ENCODE results near the gene MYO6.

Gene MYO6

DNA sequence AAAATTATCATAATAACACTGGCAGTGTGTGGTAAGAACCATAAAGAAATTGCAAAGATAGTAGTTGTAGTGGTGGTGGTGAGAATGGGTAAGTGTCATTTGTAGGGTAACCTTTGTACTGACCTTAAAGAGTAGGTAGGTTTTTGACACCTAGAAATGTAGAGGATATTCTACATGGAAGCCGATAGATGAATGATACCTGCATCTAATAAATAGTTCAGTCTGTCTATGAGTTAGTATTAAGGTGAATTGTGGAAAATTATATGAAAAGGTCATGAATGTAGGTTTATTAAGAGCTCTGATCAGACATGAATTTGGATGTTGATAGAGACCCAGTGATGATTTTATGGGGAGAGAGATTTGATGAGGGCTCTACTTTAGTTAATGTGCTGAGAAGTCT is 78.1 kb downstream of the MYO6 start:
- no peak for DNase-seq (ENCODE audit: low spot score)

DNA sequence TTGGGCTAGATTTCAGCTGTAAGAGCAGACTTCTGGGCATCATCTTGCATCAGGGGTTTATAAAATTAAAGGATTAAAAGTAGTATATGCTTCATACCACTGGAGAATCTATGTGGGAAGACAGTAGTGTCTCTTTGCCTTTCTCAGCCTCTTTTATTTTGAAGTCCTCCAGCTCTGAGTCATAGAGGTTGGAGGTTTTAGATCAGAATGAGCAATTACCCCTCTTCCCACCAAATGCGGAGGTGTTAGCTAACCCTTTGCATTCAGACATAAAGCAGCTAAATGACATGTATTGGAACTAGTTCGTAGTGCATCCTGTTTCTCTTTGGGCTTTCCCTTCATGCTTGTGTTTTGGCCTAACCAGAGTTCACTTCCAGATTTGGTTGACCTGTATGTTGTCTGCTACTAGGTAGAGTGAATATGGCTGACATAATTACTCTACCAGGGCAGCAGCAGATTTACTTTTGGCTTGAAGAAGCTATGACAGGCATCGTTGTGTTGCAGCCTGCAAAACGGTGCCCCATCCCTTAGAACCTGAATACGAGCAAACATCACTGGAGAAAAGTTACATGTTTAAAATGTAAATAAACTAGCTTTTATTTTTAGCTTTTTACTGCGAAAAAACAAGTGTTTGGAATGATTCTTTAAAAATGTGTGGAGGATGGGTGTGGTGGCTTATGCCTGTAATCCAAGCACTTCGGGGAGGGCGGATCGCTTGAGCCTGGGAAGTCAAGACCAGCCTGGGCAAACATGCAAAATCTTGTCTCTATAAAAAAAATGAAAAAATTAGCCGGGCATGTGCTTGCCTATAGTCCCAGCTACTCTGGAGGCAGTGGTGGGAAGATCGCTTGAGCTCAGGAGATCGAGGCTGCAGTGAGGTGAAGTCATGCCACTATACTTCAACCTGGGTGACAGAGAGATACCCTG is 82.2 kb downstream of the MYO6 start:
- DNase-seq (ENCODE audit: low spot score), result no peak

DNA sequence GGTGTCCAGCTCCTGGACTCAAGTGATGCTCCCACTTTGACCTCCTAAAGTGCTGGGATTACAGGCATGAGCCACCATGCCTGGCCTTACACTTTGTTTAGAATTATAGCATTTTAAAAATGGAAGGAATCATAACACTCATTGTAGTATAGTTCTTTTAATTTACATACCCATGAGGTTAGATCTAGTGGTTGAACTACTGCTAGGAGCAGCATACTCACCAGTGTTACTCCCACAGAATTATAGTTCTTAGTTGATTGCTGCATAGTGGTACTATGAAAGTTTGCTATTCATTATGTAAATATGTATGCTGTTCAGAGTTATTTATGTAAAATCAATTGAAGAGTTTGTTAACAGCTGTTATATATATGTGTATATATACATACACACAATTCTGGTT is 85.4 kb downstream of the MYO6 start:
- DNase-seq (ENCODE audit: low spot score), result no peak

DNA sequence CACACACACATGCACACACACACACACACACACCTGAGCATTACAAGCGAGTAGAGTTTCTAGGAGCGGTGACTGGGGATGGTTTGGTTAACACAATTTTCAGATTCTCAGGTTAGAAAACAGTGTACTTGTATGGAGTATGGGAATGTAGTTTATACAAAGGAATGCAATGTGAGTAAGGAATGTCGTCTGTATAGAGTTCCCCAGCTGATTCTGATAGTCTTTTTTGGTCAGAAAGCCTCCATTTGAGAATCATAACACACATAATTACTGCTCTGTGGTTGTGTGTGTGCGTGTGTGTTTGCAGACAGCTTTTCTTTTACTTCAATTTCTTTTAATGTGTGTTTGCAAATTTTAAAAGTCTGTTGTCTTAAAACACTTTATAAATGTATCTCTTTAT is 93.2 kb downstream of the MYO6 start:
- DNase-seq (ENCODE audit: low spot score), result peak; percentile 26

- DNase-seq (ENCODE audit: low spot score), result peak; percentile 61
Measured at GRCh38 chr6:75842732-75843131, 93.7 kb downstream of the MYO6 start.

GRCh38 chr6:75843396-75843795 is 94.4 kb downstream of the MYO6 start:
- no peak for DNase-seq (ENCODE audit: low spot score)

DNA sequence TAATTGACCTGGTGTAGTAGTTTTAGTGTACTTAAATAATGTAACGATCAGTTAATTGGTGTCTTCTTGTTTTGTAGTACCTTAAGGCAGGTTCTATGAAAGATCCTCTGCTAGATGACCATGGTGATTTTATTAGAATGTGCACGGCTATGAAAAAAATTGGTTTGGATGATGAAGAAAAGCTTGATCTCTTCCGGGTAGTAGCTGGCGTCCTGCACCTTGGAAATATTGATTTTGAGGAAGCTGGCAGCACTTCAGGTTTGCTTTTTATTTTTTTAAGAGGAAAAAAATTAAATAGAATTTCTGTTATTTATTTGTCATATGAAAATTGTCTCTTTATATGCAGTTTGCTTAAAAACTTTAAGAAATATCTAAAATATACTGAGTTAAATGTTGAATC is 99.2 kb downstream of the MYO6 start:
- DNase-seq (ENCODE audit: low spot score), result no peak

- peak; percentile 18 for DNase-seq (ENCODE audit: low spot score)
Measured at GRCh38 chr6:75849329-75850025, 100.4 kb downstream of the MYO6 start.

DNA sequence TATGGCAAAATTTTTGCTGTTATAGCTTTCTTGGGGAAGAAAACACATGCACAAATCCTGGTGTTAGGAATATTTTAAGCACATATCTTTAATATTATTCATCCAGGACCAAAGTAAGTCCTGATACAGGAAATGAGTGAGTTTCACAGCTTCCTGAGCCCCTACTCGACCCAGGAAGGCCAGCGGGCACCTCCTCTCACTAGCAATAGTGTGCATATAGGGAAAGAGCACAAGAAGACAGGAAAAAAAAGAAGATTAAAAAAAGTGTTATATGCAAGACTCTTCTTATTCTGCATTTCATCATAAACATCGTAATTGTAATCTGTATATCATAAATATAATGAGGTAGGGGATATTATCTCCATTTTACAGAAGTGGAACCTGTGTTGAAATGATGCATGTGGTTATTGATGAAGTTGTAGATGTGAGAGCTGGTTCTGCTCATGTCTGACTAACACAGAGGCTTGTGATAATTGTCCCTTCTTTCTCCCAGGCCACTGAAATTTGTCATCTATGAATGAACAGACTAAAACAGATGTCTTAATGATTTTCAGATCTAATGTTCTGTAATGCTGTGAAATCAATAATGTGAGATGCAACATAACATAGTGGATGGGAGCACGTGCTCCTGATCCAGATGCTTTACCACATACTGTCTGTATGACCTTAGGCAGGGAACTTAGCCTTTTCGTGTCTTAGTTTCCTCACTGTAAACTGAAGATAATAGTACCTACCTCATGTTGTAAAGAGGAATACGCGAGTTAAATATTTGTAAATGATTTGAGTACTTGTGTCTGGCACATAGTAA is 101.2 kb downstream of the MYO6 start:
- DNase-seq (ENCODE audit: low spot score), result peak; percentile 67

- peak; percentile 53 for DNase-seq (ENCODE audit: low spot score)
Measured at GRCh38 chr6:75852721-75853120, 103.7 kb downstream of the MYO6 start.

GRCh38 chr6:75853806-75854205 is 104.8 kb downstream of the MYO6 start:
- DNase-seq (ENCODE audit: low spot score), result no peak

DNA sequence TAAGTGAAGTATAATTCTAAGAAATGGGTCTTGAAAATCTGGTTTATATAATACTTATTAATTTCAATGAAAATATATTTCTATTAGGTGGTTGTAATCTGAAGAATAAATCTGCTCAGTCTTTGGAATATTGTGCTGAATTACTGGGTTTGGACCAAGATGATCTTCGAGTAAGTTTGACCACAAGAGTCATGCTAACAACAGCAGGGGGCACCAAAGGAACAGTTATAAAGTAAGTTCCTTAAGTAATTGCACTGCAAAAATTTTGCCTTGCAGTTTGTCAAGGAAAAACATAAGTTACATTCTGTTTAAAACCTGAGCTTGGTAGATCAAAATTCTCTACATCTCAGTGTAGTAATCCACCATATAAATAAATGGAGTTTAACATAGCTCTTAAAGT is 106.0 kb downstream of the MYO6 start:
- DNase-seq (ENCODE audit: low spot score), result peak; percentile 42

- no peak for DNase-seq (ENCODE audit: low spot score)
Measured at GRCh38 chr6:75856902-75857301, 107.9 kb downstream of the MYO6 start.

DNA sequence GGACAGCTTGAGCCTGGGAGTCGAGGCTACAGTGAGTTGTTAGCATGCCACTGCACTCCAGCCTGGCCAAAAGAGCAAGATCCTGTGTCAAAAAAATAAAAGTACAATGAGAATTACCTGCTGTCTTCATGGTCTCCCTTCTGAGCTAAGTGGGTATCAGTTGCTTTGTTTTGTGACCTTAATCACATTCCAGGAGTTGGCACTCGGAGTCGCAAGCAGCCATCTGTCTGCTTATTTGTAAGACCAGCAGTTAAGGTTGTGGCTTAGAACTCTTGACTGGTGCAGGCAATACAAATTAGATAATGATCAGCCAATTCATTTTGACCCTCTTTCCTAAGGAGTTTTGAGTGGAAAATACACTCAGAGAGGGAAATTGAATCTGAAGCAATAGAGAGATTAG is 114.0 kb downstream of the MYO6 start:
- DNase-seq (ENCODE audit: low spot score), result no peak

DNA sequence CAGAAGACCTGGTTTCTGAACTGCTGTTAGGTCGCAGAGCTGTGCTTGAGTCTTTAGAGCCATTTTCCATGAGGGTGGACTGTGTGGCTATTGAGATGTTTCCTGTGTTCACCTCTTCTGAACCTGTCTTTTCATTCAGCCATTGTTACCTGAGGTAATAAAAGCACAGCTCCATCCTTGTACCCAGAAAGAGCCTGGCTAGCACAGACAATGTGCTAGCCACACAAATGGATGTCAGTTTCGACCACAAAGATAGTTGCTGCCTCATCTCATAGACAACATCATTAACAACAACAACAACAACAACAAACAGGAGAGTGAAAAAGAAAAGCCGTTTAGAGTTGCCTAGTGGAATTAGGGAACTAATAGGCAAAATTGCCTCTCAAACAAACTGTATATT is 114.7 kb downstream of the MYO6 start:
- DNase-seq (ENCODE audit: low spot score), result no peak

GRCh38 chr6:75864446-75864845 is 115.4 kb downstream of the MYO6 start:
- no peak for DNase-seq (ENCODE audit: low spot score)

- DNase-seq (ENCODE audit: low spot score), result no peak
Measured at GRCh38 chr6:75870389-75870788, 121.3 kb downstream of the MYO6 start.

DNA sequence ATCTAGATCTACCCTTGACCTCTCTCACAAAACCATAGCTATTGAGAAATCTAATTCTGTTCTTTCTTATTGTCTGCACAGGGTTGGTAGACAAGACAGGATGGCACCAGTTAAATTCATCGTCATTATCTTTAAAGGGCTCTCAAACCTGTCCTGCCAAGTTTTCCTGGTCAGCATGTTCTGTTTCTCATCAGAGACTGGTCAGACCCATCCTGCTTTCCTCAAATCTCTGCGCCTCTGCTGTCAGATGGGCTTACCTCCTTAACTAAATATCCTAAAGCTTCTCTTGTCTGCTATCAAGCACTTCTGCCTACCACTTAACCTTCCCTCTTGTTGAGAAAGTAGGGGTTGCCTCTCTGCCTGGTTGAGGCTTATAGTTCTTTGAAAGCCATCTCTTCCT is 125.2 kb downstream of the MYO6 start:
- no peak for DNase-seq (ENCODE audit: low spot score)

GRCh38 chr6:75876152-75876551 is 127.1 kb downstream of the MYO6 start:
- DNase-seq (ENCODE audit: low spot score), result no peak

DNA sequence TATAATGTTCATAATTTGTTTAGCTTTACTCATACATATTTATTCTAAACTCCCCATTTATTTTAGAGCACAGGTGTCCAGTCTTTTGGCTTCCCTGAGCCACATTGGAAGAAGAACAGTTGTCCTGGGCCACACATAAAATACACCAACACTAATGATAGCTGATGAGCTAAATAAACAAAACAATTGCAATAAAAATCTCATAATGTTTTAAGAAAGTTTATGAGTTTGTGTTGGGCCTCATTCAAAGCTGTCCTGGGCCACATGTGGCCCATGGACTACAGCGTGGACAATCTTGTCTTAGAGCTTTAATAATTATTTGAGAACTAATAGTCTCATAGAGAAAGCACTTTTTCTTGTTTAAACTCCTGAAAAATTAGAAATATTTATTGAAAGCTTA is 131.3 kb downstream of the MYO6 start:
- DNase-seq (ENCODE audit: low spot score), result no peak

- peak; percentile 19 for DNase-seq (ENCODE audit: low spot score)
Measured at GRCh38 chr6:75882734-75883133, 133.7 kb downstream of the MYO6 start.

DNA sequence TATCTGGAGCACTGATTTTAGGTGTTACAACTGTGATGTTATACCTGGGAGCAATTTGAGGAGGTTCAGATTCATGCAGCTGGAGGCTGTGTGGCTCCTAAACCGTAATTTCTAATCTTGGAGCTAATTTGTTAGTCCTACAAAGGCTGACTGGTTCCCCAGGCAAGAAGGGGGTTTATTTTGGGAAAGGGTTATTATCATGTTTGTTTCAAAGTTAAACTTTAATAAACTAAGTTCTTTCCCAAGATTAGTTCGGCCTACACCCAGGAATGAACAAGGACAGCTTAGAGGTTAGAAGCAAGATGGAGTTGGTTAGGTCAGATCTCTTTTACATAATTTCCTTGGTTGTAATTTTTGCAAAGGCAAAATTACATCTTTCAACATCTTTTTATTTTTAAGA is 135.8 kb downstream of the MYO6 start:
- no peak for DNase-seq (ENCODE audit: low spot score)

GRCh38 chr6:75892384-75892783 is 143.3 kb downstream of the MYO6 start:
- DNase-seq (ENCODE audit: low spot score), result no peak

Measured in kidney capillary endothelial cell (primary cell).